BLaER1 (cell line): Measurements from ENCODE around the gene PRKN.

Experiments
- H3K27ac ChIP-seq: shearing (Covaris generic); formaldehyde crosslinking; 2 replicates; pipeline ENCODE4 v1.8.1; 2022
- H3K27me3 ChIP-seq: shearing (Covaris generic); formaldehyde crosslinking; 2 replicates; pipeline ENCODE4 v1.8.1; 2022
- H3K36me3 ChIP-seq: shearing (Covaris generic); formaldehyde crosslinking; 2 replicates; pipeline ENCODE4 v1.8.1; 2022
- H3K4me1 ChIP-seq: shearing (Covaris generic); formaldehyde crosslinking; 2 replicates; pipeline ENCODE4 v1.8.1; 2022
- H3K4me2 ChIP-seq: shearing (Covaris generic); formaldehyde crosslinking; 2 replicates; pipeline ENCODE4 v1.8.1; 2022
- H3K4me3 ChIP-seq: shearing (Covaris generic); formaldehyde crosslinking; 2 replicates; pipeline ENCODE4 v1.8.1; 2022
- H3K9ac ChIP-seq: shearing (Covaris generic); formaldehyde crosslinking; 2 replicates; pipeline ENCODE4 v1.8.1; 2022
- H3K9me3 ChIP-seq: shearing (Covaris generic); formaldehyde crosslinking; 2 replicates; pipeline ENCODE4 v1.8.1; 2022
- H4K20me1 ChIP-seq: shearing (Covaris generic); formaldehyde crosslinking; 2 replicates; pipeline ENCODE4 v1.8.1; 2022
- Cebpa-rat ChIP-seq: shearing (Covaris generic); IDR thresholded peaks from 2 replicates; pipeline ENCODE4 v1.8.1; 2022

Gene PRKN

DNA sequence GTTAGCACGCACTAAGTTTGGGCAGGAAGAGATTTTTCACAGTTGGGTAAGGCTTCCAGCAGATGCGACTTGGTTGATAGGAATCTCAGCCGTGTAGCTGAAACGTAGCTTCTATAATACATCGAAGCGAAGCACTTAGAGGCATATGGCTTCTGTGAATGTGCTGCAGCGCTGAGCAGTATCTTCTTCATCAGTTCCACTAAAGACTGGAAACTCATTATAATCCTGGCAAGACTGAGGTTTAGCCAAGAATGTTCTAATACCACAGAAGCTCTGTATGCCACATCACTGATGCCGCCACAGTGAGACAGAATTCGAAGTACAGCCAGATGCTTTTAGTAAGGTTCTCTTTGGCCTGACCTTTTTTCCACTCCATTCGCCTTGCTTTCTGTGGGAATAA, 773.5 kb downstream of the PRKN start:
- Histone ChIP-seq H3K4me2 (no peak overlapping the region), H3K27ac (no peak overlapping the region), H3K9me3 (no peaks in the 10 kb centered on the region), H4K20me1 (no peaks in the 10 kb centered on the region), H3K27me3 (no peaks in the 10 kb centered on the region), H3K9ac (no peak overlapping the region), H3K36me3 (no peaks in the 10 kb centered on the region), H3K4me3 (no peak overlapping the region), H3K4me1 (no peaks in the 10 kb centered on the region)
- TF ChIP-seq Cebpa-rat: no peak

GRCh38 chr6:161951126-161951525, 776.4 kb downstream of the PRKN start:
- Histone ChIP-seq H3K4me1 (no peaks in the 10 kb centered on the region), H3K4me3 (no peak overlapping the region), H3K27ac (no peak overlapping the region), H3K36me3 (no peaks in the 10 kb centered on the region), H4K20me1 (no peaks in the 10 kb centered on the region), H3K9ac (no peak overlapping the region), H3K27me3 (no peaks in the 10 kb centered on the region), H3K4me2 (no peak overlapping the region), H3K9me3 (no peaks in the 10 kb centered on the region)
- TF ChIP-seq Cebpa-rat: no peak

DNA sequence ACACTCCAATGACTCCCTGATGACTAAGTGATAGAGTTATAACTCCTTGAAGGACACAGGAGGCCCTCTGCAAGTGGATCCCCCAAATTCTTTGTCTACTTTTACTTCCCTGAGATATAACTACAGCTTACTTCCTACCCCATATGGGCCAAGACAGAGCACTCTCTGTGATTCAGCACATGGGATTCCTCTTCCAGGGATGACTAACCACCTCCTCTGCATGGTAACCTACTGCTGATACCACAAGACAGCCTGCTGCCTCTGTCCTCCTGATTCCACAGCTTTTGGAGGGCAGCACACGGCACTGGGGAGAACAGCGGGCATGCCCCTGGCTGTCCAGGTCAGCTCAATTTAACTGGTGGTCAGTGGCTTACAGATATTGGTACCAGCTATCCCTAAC, 778.0 kb downstream of the PRKN start:
- Histone ChIP-seq H3K27me3 (no peaks in the 10 kb centered on the region), H3K9ac (no peak overlapping the region), H3K9me3 (no peaks in the 10 kb centered on the region), H4K20me1 (no peaks in the 10 kb centered on the region), H3K4me3 (no peak overlapping the region), H3K36me3 (no peaks in the 10 kb centered on the region), H3K4me2 (no peak overlapping the region), H3K4me1 (no peaks in the 10 kb centered on the region), H3K27ac (no peak overlapping the region)
- no peak for TF ChIP-seq Cebpa-rat

GRCh38 chr6:161948462-161948861, 779.1 kb downstream of the PRKN start:
- H3K4me2 ChIP-seq: no peak overlapping the region
- no peaks in the 10 kb centered on the region for H3K27me3 ChIP-seq
- no peak overlapping the region for H3K9ac ChIP-seq
- no peak overlapping the region for H3K4me3 ChIP-seq
- no peaks in the 10 kb centered on the region for H3K4me1 ChIP-seq
- no peaks in the 10 kb centered on the region for H3K36me3 ChIP-seq
- no peaks in the 10 kb centered on the region for H4K20me1 ChIP-seq
- no peaks in the 10 kb centered on the region for H3K9me3 ChIP-seq
- no peak for TF ChIP-seq Cebpa-rat
- H3K27ac ChIP-seq: no peak overlapping the region

DNA sequence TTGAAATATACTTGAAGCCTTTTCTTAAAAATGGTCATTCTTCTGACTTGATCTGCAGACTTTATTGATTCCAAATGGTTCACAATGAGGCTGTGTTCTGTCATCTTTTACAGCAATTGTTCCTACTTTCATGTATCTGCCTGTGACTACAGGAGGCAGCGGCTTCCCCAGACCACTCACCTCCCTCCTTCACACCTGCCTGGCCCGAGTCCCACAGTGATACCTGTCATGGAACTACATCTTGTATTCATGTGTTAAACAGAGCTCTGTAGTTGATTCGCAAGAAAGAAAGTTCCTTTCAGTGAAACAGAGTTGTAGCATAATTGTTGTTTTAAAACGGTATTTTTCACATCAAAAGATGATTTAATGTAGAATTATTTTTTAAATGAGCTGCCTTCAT, 780.2 kb downstream of the PRKN start:
- Histone ChIP-seq H3K9me3 (no peaks in the 10 kb centered on the region), H3K4me1 (no peaks in the 10 kb centered on the region), H3K27ac (no peak overlapping the region), H3K4me3 (no peak overlapping the region), H4K20me1 (no peaks in the 10 kb centered on the region), H3K27me3 (no peaks in the 10 kb centered on the region), H3K9ac (no peak overlapping the region), H3K4me2 (no peak overlapping the region), H3K36me3 (no peaks in the 10 kb centered on the region)
- no peak for TF ChIP-seq Cebpa-rat

- Histone ChIP-seq H3K9ac (no peak overlapping the region), H3K27me3 (no peaks in the 10 kb centered on the region), H3K27ac (no peak overlapping the region), H3K4me1 (peaks cover 9% of the 10 kb centered on the region), H4K20me1 (no peaks in the 10 kb centered on the region), H3K36me3 (no peaks in the 10 kb centered on the region), H3K4me2 (no peak overlapping the region), H3K9me3 (no peaks in the 10 kb centered on the region), H3K4me3 (no peak overlapping the region)
- no peak for TF ChIP-seq Cebpa-rat
Observed at GRCh38 chr6:161946461-161946860, 781.1 kb downstream of the PRKN start.

- Histone ChIP-seq H4K20me1 (no peaks in the 10 kb centered on the region), H3K36me3 (no peaks in the 10 kb centered on the region), H3K4me2 (no peak overlapping the region), H3K9me3 (0 out of 2 replicates have a peak, but pooled peaks cover 9% of the 10 kb centered on the region), H3K4me1 (peaks cover 11% of the 10 kb centered on the region), H3K27me3 (no peaks in the 10 kb centered on the region), H3K4me3 (no peak overlapping the region), H3K9ac (no peak overlapping the region), H3K27ac (no peak overlapping the region)
- TF ChIP-seq Cebpa-rat: no peak
Observed at GRCh38 chr6:161943561-161943960, 784.0 kb downstream of the PRKN start.

GRCh38 chr6:161941565-161941964, 786.0 kb downstream of the PRKN start:
- Histone ChIP-seq H3K9ac (no peak overlapping the region), H3K4me1 (peaks cover 19% of the 10 kb centered on the region), H3K9me3 (0 out of 2 replicates have a peak, but pooled peaks cover 9% of the 10 kb centered on the region), H3K27ac (no peak overlapping the region), H3K4me2 (0 out of 2 replicates have a peak overlapping the region, but pooled peaks have one; percentile 14), H3K36me3 (no peaks in the 10 kb centered on the region), H3K4me3 (no peak overlapping the region), H4K20me1 (no peaks in the 10 kb centered on the region), H3K27me3 (no peaks in the 10 kb centered on the region)
- TF ChIP-seq Cebpa-rat: no peak

DNA sequence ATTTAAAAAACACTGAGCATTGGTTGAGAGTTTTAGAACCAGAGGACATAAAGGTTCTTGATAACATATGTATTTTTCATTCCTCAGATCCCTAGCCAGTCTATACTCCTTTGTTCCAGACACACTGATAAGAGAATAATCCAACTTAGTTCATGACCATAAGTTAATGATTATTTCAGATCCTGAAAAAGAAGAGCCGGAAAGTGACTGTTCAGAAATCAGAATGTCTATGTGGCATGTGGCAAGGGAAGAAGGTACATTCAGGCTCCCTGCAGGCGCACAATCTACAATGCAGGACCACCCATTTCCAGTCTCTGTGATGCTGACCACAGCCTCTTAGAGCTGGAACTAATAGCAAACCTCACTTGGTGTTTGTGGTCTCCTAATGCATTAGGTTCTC, 787.0 kb downstream of the PRKN start:
- Histone ChIP-seq H3K9me3 (peaks cover 14% of the 10 kb centered on the region; the same call in 1 of the 2 replicates), H3K27me3 (no peaks in the 10 kb centered on the region), H3K9ac (no peak overlapping the region), H3K4me2 (no peak overlapping the region), H3K27ac (no peak overlapping the region), H3K4me3 (no peak overlapping the region), H3K36me3 (no peaks in the 10 kb centered on the region), H4K20me1 (no peaks in the 10 kb centered on the region), H3K4me1 (peaks cover 20% of the 10 kb centered on the region)
- no peak for TF ChIP-seq Cebpa-rat

GRCh38 chr6:161926324-161926723, 801.2 kb downstream of the PRKN start:
- Histone ChIP-seq H3K4me1 (no peaks in the 10 kb centered on the region), H4K20me1 (no peaks in the 10 kb centered on the region), H3K4me3 (no peak overlapping the region), H3K27ac (no peak overlapping the region), H3K36me3 (no peaks in the 10 kb centered on the region), H3K27me3 (no peaks in the 10 kb centered on the region), H3K9ac (no peak overlapping the region), H3K4me2 (no peak overlapping the region), H3K9me3 (no peaks in the 10 kb centered on the region)
- no peak for TF ChIP-seq Cebpa-rat

DNA sequence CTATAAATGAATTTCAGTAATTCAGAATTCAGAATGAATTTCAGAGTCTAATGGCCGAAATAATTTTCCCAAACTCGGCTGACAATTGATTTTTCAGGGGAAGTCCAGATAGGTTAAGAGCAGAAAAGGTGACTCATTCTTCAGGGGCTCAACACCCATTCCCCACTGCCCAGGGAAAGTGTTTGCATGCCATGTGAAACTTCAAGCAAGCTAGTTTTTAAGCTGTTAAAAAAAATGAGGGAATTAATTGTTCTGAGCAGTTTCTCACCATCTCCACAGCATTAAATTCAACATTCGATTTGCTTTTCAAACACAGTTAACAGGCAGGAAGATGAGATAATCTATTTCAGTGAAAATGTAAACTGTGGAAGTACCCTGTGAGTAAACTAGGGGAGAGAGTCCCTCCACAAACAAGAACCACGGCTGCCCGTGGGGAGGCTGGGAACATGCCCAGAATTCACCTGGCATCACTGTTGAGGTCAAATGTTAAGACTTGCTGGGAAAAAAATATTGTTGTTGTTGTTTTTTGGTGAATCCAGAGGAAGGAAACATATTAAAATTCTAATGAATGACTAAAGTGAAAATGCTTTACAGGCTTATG, 803.0 kb downstream of the PRKN start:
- no peak overlapping the region for H3K9ac ChIP-seq
- no peaks in the 10 kb centered on the region for H4K20me1 ChIP-seq
- no peak overlapping the region for H3K4me2 ChIP-seq
- TF ChIP-seq Cebpa-rat: no peak
- no peak overlapping the region for H3K4me3 ChIP-seq
- H3K9me3 ChIP-seq: no peaks in the 10 kb centered on the region
- no peaks in the 10 kb centered on the region for H3K36me3 ChIP-seq
- H3K27me3 ChIP-seq: no peaks in the 10 kb centered on the region
- no peak overlapping the region for H3K27ac ChIP-seq
- H3K4me1 ChIP-seq: no peaks in the 10 kb centered on the region
